MM.1S (cell line): ENCODE measurements around the gene TRPM2.

Experiments
- DNase-seq: peaks from one replicate; pipeline ENCODE4 v3.0.0-alpha.2; 2015
- H2AFZ ChIP-seq: fragments of 300-600 bp; sonication (generic); 2 replicates; pipeline ENCODE4 v1.6.0; 2016; ENCODE audit warnings: antibody characterized with exemption, low read length
- H3F3A ChIP-seq: fragments of 300-600 bp; sonication (generic); 2 replicates; pipeline ENCODE4 v1.6.1; 2016; ENCODE audit warnings: mild to moderate bottlenecking, antibody characterized with exemption, low read length, moderate library complexity, mixed read lengths; ENCODE audit not compliant: insufficient read depth
- H3K27ac ChIP-seq: fragments of 300-600 bp; sonication (generic); 2 replicates; pipeline ENCODE4 v1.5.1; 2016; ENCODE audit warnings: mild to moderate bottlenecking, low read length
- H3K27me3 ChIP-seq: fragments of 300-600 bp; sonication (generic); replicated peaks from 2 replicates; pipeline ENCODE4 v1.6.0; 2016; ENCODE audit warnings: low read length; ENCODE audit not compliant: insufficient read depth
- H3K36me3 ChIP-seq: fragments of 300-600 bp; sonication (generic); replicated peaks from 2 replicates; pipeline ENCODE4 v1.6.1; 2016; ENCODE audit warnings: mild to moderate bottlenecking, low read length, mixed read lengths; ENCODE audit not compliant: insufficient read depth
- H3K4me1 ChIP-seq: fragments of 300-600 bp; sonication (generic); 2 replicates; pipeline ENCODE4 v1.6.1; 2016; ENCODE audit warnings: low read length, mixed read lengths
- H3K4me2 ChIP-seq: fragments of 300-600 bp; sonication (generic); 2 replicates; pipeline ENCODE4 v1.6.0; 2016; ENCODE audit warnings: low read depth, low read length
- H3K4me3 ChIP-seq: fragments of 300-600 bp; sonication (generic); 2 replicates; pipeline ENCODE4 v1.5.1; 2016; ENCODE audit warnings: low read length, mixed read lengths
- H3K79me2 ChIP-seq: fragments of 300-600 bp; sonication (generic); 2 replicates; pipeline ENCODE4 v1.6.1; 2016; ENCODE audit warnings: mixed run types, low read length, mixed read lengths
- H3K9ac ChIP-seq: fragments of 300-600 bp; sonication (generic); 2 replicates; pipeline ENCODE4 v1.6.1; 2016; ENCODE audit warnings: low read length, mixed read lengths
- H3K9me2 ChIP-seq: fragments of 300-600 bp; sonication (generic); replicated peaks from 2 replicates; pipeline ENCODE4 v1.6.1; 2016; ENCODE audit warnings: mild to moderate bottlenecking, low read length, mixed read lengths; ENCODE audit not compliant: insufficient read depth
- H3K9me3 ChIP-seq: fragments of 300-600 bp; sonication (generic); replicated peaks from 2 replicates; pipeline ENCODE4 v1.6.1; 2016; ENCODE audit warnings: mild to moderate bottlenecking, low read length, mixed read lengths; ENCODE audit not compliant: insufficient read depth
- H4K20me1 ChIP-seq: fragments of 300-600 bp; sonication (generic); 2 replicates; pipeline ENCODE4 v1.6.1; 2016; ENCODE audit warnings: mild to moderate bottlenecking, low read length, moderate library complexity, mixed read lengths; ENCODE audit not compliant: insufficient read depth
- CTCF ChIP-seq: fragments of 300-600 bp; sonication (generic); IDR thresholded peaks from 2 replicates; pipeline ENCODE4 v1.5.1; 2016; ENCODE audit warnings: antibody characterized with exemption, low read length, mixed read lengths
- EZH2 ChIP-seq: fragments of 300-600 bp; sonication (generic); optimal IDR thresholded peaks from 2 replicates; pipeline ENCODE3; 2017; ENCODE audit warnings: low read depth, mild to moderate bottlenecking, antibody characterized with exemption, low read length, mixed read lengths
- EZH2phosphoT487 ChIP-seq: fragments of 300-600 bp; sonication (generic); IDR thresholded peaks from 2 replicates; pipeline ENCODE4 v1.6.1; 2018; ENCODE audit warnings: antibody characterized with exemption, low read length

Gene TRPM2

GRCh38 chr21:44453120-44453519, 99.7 kb downstream of the TRPM2 start:
- Histone ChIP-seq H3K27me3 (peaks cover 92% of the 10 kb centered on the region), H3K79me2 (no peaks in the 10 kb centered on the region), H3K4me1 (no peaks in the 10 kb centered on the region), H3F3A (no peaks in the 10 kb centered on the region), H3K4me2 (no peak overlapping the region), H4K20me1 (no peaks in the 10 kb centered on the region), H2AFZ (no peak overlapping the region), H3K27ac (no peak overlapping the region), H3K9me3 (no peaks in the 10 kb centered on the region), H3K4me3 (no peak overlapping the region), H3K36me3 (no peaks in the 10 kb centered on the region), H3K9me2 (no peaks in the 10 kb centered on the region), H3K9ac (no peak overlapping the region)
- TF ChIP-seq CTCF (no peak), EZH2phosphoT487 (no peak), EZH2 (no peak)
- no peak for DNase-seq

- Histone ChIP-seq H3K27me3 (peaks cover 92% of the 10 kb centered on the region), H2AFZ (no peak overlapping the region), H3K4me1 (no peaks in the 10 kb centered on the region), H3F3A (no peaks in the 10 kb centered on the region), H3K27ac (no peak overlapping the region), H3K79me2 (no peaks in the 10 kb centered on the region), H3K4me3 (no peak overlapping the region), H3K9ac (no peak overlapping the region), H4K20me1 (no peaks in the 10 kb centered on the region), H3K9me2 (no peaks in the 10 kb centered on the region), H3K36me3 (no peaks in the 10 kb centered on the region), H3K9me3 (no peaks in the 10 kb centered on the region), H3K4me2 (no peak overlapping the region)
- no peak for DNase-seq
- TF ChIP-seq EZH2 (no peak), CTCF (no peak), EZH2phosphoT487 (no peak)
Measured at GRCh38 chr21:44454058-44454457, 100.6 kb downstream of the TRPM2 start.

- peak; percentile 44 for DNase-seq
- Histone ChIP-seq H3K36me3 (no peaks in the 10 kb centered on the region), H3K79me2 (no peaks in the 10 kb centered on the region), H2AFZ (0 out of 2 replicates have a peak within 1 kb of the TSS, but pooled peaks have one; percentile 9), H3K27ac (no peak within 1 kb of the TSS), H3K9ac (no peak within 1 kb of the TSS), H3K27me3 (peaks cover 92% of the 10 kb centered on the region), H3F3A (no peaks in the 10 kb centered on the region), H3K4me1 (no peaks in the 10 kb centered on the region), H3K4me3 (peak within 1 kb of the TSS; percentile 19; the same call in 1 of the 2 replicates), H3K4me2 (peak within 1 kb of the TSS; percentile 22; the same call in 1 of the 2 replicates), H3K9me3 (no peaks in the 10 kb centered on the region), H3K9me2 (no peaks in the 10 kb centered on the region), H4K20me1 (no peaks in the 10 kb centered on the region)
- no peak for TF ChIP-seq EZH2
- TF ChIP-seq CTCF: no peak
- TF ChIP-seq EZH2phosphoT487: no peak
Measured at GRCh38 chr21:44454747-44455523, 101.5 kb downstream of the TRPM2 start, which contains the start of gene LRRC3. Gene LRRC3 (plus strand): TSS chr21:44455510. CDS start chr21:44456645, 1,135 bp downstream.
